ENCODE measurements around the gene SIRPG. TPM values are rescaled to one million over a fixed set of nuclear protein-coding genes. Genes with fewer than 3 reads are reported as not detected.
A peak's percentile ranks its signal among the peaks of the same experiment; 100 is the strongest.

The SIRPG gene
- total and polyA plus RNA-seq, 2 donors, result 26.0 to 51.0 TPM

DNA sequence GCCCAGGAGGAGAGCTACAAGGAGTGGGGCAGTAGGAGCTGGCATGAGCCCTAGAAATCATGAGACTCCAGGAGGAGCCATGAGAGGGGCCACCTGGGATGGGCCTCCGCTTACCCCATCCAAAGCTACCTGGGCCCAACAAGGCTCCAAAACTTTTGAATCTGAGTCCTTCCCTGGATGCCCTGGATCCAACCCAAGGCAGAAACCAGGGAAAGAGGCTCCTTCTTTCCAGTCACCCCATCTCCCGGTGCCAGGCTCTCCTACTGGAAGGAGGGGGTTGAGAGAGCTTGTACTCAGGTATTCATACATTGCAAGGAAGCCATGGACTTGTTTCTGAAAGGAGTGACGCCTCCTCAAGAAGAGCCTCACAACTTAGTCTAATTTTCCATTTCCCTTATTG lies 7.8 kb upstream of the SIRPG start:
- no peaks in the 10 kb centered on the region for H3K9me3 ChIP-seq (ENCODE audit: control insufficient read depth in 2 of 2, insufficient read depth in 1 of 2, low read length in 1 of 2)
- WGBS, result 90% methylated on average over 3 of the region's 3 CpGs

DNA sequence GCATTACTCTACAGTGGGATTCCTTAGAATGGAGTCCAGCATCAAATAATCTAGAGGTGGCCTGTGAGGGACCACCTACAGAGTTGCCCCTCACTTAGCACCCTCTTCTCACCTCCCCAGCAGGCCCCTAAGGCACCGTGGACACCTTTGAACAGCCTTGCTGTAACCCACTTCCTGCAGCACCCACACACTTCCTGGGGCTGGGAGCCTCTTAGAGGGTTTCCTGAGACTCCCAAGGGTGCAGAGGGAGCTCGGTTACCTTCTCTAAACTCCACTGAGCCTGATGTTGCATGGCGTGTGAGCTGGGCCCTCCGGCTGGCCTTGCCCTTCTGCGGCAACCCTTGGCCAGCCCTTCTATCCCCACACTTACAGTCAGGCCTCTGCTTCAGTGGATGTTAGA lies 7.3 kb upstream of the SIRPG start:
- Histone ChIP-seq H3K4me3 (ENCODE audit: low read length in 2 of 2) (no peak overlapping the region), H3K27me3 (ENCODE audit: control insufficient read depth in 2 of 2, insufficient read depth in 1 of 2, low read length in 1 of 2) (no peaks in the 10 kb centered on the region), H3K27ac (ENCODE audit: low read depth in 1 of 2, low read length in 1 of 2) (peak overlapping the region; percentile 43 to 82), H3K36me3 (ENCODE audit: control insufficient read depth in 2 of 2, insufficient read depth in 2 of 2, low read length in 1 of 2) (no peaks in the 10 kb centered on the region), H3K9me3 (ENCODE audit: control insufficient read depth in 2 of 2, insufficient read depth in 1 of 2, low read length in 1 of 2) (no peaks in the 10 kb centered on the region), H3K4me1 (ENCODE audit: control insufficient read depth in 2 of 2, insufficient read depth in 2 of 2, low read length in 2 of 2) (peaks cover 20 to 49% of the 10 kb centered on the region in 2 donors)
- DNase-seq (ENCODE audit: low read depth in 6 of 9, low spot score in 9 of 9), result peak; percentile 23 to 81 (median 54)
- 18% methylated on average over 5 of the region's 5 CpGs for WGBS

More for the DNA sequence above, 7.8 kb upstream of the SIRPG start:
- Histone ChIP-seq H3K36me3 (ENCODE audit: control insufficient read depth in 2 of 2, insufficient read depth in 2 of 2, low read length in 1 of 2) (no peaks in the 10 kb centered on the region), H3K27me3 (ENCODE audit: control insufficient read depth in 2 of 2, insufficient read depth in 1 of 2, low read length in 1 of 2) (no peaks in the 10 kb centered on the region), H3K4me3 (ENCODE audit: low read length in 2 of 2) (no peak overlapping the region), H3K27ac (ENCODE audit: low read depth in 1 of 2, low read length in 1 of 2) (peak overlapping the region; percentile 43 to 82), H3K4me1 (ENCODE audit: control insufficient read depth in 2 of 2, insufficient read depth in 2 of 2, low read length in 2 of 2) (peaks cover 20 to 49% of the 10 kb centered on the region in 2 donors)
- no peak for DNase-seq (ENCODE audit: low read depth in 6 of 9, low spot score in 9 of 9)

DNA sequence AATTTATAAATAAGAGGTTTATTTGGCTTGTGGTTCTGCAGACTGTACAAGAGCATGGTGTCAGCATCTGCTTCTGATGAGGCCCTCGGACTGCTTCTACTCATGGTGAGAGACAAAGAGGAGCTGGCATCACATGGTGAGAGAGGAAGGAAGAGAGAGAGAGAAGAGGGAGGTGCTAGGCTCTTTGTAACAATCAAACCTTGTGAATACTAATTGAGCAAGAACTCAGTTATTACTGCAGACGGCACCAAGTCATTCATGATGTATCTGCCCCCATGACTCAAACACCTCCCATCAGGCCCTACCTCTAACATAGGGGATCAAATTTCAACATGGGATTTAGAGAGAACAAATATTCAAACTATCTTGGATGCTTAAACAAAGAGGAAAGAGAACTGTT lies 6.3 kb upstream of the SIRPG start:
- 71% methylated on average over 2 of the region's 2 CpGs for WGBS

DNA sequence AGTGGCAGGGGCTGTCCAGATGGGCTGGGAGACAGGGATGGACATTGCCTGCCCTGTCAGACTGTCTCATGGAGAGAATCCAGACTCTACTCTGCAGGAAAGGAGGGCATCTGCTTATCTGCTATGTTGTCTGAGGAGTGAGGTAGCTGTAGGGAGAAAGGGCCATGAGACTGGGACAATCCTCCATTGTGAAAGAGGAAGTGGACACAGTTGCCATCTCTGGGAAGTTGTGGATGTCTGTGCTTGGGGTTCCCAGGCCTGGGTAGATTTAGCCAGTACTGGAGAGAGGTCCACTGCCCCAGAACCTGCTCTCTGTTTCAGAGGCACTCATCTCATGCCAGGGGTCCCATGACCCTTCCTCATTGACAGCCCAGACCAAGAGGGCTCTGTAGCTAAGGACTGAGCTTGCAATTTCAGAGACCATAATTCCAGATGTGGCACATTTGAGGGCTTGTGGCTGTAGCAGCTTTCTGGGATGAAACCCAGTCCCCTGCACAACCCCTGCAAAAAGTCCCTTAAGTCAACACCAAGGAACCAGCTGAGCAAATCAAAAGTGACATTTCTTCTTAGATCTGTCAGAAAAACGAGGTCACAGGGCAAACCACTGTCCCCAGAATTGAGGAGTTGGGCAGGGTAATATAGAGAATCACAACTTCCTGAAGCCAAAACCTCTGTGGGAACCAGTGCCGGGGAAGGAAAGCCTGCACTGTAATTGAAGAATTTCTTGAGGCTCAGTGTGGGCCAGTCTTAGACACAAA lies 4.1 kb upstream of the SIRPG start:
- Histone ChIP-seq H3K4me3 (ENCODE audit: low read length in 2 of 2) (no peak overlapping the region), H3K4me1 (ENCODE audit: control insufficient read depth in 2 of 2, insufficient read depth in 2 of 2, low read length in 2 of 2) (peaks cover 20 to 60% of the 10 kb centered on the region in 2 donors), H3K9me3 (ENCODE audit: control insufficient read depth in 2 of 2, insufficient read depth in 1 of 2, low read length in 1 of 2) (no peaks in the 10 kb centered on the region), H3K27me3 (ENCODE audit: control insufficient read depth in 2 of 2, insufficient read depth in 1 of 2, low read length in 1 of 2) (no peaks in the 10 kb centered on the region), H3K27ac (ENCODE audit: low read depth in 1 of 2, low read length in 1 of 2) (peak overlapping the region in 1 of 2 donors; percentile 84), H3K36me3 (ENCODE audit: control insufficient read depth in 2 of 2, insufficient read depth in 2 of 2, low read length in 1 of 2) (no peaks in the 10 kb centered on the region)
- 11% methylated on average over 2 of the region's 2 CpGs for WGBS
- no peak for DNase-seq (ENCODE audit: low read depth in 6 of 9, low spot score in 9 of 9)

More for the DNA sequence above, 6.3 kb upstream of the SIRPG start:
- Histone ChIP-seq H3K27me3 (ENCODE audit: control insufficient read depth in 2 of 2, insufficient read depth in 1 of 2, low read length in 1 of 2) (no peaks in the 10 kb centered on the region), H3K9me3 (ENCODE audit: control insufficient read depth in 2 of 2, insufficient read depth in 1 of 2, low read length in 1 of 2) (no peaks in the 10 kb centered on the region), H3K27ac (ENCODE audit: low read depth in 1 of 2, low read length in 1 of 2) (peak overlapping the region; percentile 62 to 82), H3K4me3 (ENCODE audit: low read length in 2 of 2) (no peak overlapping the region), H3K4me1 (ENCODE audit: control insufficient read depth in 2 of 2, insufficient read depth in 2 of 2, low read length in 2 of 2) (peaks cover 20 to 52% of the 10 kb centered on the region in 2 donors), H3K36me3 (ENCODE audit: control insufficient read depth in 2 of 2, insufficient read depth in 2 of 2, low read length in 1 of 2) (no peaks in the 10 kb centered on the region)
- no peak for DNase-seq (ENCODE audit: low read depth in 6 of 9, low spot score in 9 of 9)

DNA sequence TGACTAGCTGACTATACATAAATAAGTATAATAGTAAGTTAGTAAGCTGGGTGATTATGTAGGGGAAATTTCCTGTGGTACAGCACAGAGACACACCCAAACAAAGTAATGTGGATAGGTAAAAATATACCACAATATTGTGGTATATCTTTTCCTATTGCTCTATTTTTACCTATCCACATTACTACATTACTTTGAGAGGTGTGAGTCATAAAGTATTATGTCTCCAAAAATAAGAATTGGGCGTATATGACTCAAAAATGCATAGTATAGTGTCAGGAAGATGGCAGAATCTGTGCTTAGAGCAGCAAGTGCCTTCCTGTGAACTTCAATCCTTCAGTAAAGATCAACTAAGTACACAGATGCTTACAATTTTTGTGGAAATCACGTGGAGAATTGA lies 2.7 kb upstream of the SIRPG start:
- H3K9me3 ChIP-seq (ENCODE audit: control insufficient read depth in 2 of 2, insufficient read depth in 1 of 2, low read length in 1 of 2), result no peaks in the 10 kb centered on the region
- H3K27ac ChIP-seq (ENCODE audit: low read depth in 1 of 2, low read length in 1 of 2), result no peak overlapping the region
- whole genome bisulfite sequencing, result 59% methylated on average over 2 of the region's 2 CpGs
- H3K4me1 ChIP-seq (ENCODE audit: control insufficient read depth in 2 of 2, insufficient read depth in 2 of 2, low read length in 2 of 2), result peaks cover 17 to 48% of the 10 kb centered on the region in 2 donors
- H3K4me3 ChIP-seq (ENCODE audit: low read length in 2 of 2), result no peak overlapping the region
- no peaks in the 10 kb centered on the region for H3K36me3 ChIP-seq (ENCODE audit: control insufficient read depth in 2 of 2, insufficient read depth in 2 of 2, low read length in 1 of 2)
- DNase-seq (ENCODE audit: low read depth in 6 of 9, low spot score in 9 of 9), result no peak
- H3K27me3 ChIP-seq (ENCODE audit: control insufficient read depth in 2 of 2, insufficient read depth in 1 of 2, low read length in 1 of 2), result no peaks in the 10 kb centered on the region

DNA sequence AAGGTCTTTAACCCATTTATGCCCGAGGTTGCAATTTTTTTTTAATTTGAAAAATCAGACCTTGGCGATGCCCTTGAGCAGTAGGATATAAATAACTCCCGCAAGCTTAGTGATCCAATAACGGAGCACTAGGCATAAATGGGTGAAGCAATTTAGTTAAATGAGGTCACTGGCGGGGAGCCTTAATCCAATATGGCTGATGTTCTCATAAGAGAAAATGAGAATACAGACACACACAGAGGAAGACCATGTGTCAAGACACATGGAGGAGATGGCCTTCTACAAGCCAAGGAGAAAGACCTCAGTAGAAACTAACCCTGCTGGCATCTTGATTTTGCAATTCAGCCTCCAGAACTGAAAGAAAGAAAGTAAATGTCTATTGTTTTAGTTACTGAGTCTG lies 735 bp downstream of the SIRPG start:
- H3K9me3 ChIP-seq (ENCODE audit: control insufficient read depth in 2 of 2, insufficient read depth in 1 of 2, low read length in 1 of 2), result peaks cover 1 to 2% of the 10 kb centered on the region in 2 donors
- H3K4me3 ChIP-seq (ENCODE audit: low read length in 2 of 2), result peak overlapping the region; percentile 43 to 48
- no peaks in the 10 kb centered on the region for H3K27me3 ChIP-seq (ENCODE audit: control insufficient read depth in 2 of 2, insufficient read depth in 1 of 2, low read length in 1 of 2)
- no peaks in the 10 kb centered on the region for H3K36me3 ChIP-seq (ENCODE audit: control insufficient read depth in 2 of 2, insufficient read depth in 2 of 2, low read length in 1 of 2)
- DNase-seq (ENCODE audit: low read depth in 6 of 9, low spot score in 9 of 9), result no peak
- H3K27ac ChIP-seq (ENCODE audit: low read depth in 1 of 2, low read length in 1 of 2), result peak overlapping the region; percentile 87 to 94
- 92% methylated on average over 5 of the region's 5 CpGs for WGBS
- H3K4me1 ChIP-seq (ENCODE audit: control insufficient read depth in 2 of 2, insufficient read depth in 2 of 2, low read length in 2 of 2), result peaks cover 9 to 26% of the 10 kb centered on the region in 2 donors

DNA sequence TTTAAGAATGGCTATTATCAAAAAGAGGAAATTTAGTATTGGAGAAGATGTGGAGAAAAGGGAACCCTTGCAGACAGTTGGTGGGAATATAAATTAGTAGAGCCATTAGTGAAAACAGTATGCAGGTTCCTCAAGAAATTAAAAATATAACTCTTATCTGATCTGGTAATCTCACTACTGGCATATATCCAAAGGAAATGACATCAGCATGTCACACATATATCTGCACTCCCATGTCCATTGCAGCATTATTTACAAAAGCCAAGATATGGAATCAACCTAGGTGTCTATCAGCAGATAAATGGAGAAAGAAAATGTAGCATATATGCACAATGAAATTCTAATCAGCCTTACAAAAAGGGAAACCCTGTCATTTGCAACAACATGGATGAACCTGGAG lies 2.6 kb downstream of the SIRPG start:
- H3K4me1 ChIP-seq (ENCODE audit: control insufficient read depth in 2 of 2, insufficient read depth in 2 of 2, low read length in 2 of 2), result peaks cover 0 to 23% of the 10 kb centered on the region in 2 donors
- H3K4me3 ChIP-seq (ENCODE audit: low read length in 2 of 2), result peak overlapping the region in 1 of 2 donors; percentile 23
- no peak overlapping the region for H3K27ac ChIP-seq (ENCODE audit: low read depth in 1 of 2, low read length in 1 of 2)
- no peaks in the 10 kb centered on the region for H3K36me3 ChIP-seq (ENCODE audit: control insufficient read depth in 2 of 2, insufficient read depth in 2 of 2, low read length in 1 of 2)
- DNase-seq (ENCODE audit: low read depth in 6 of 9, low spot score in 9 of 9), result no peak
- no peaks in the 10 kb centered on the region for H3K27me3 ChIP-seq (ENCODE audit: control insufficient read depth in 2 of 2, insufficient read depth in 1 of 2, low read length in 1 of 2)
- peaks cover 1 to 2% of the 10 kb centered on the region in 2 donors for H3K9me3 ChIP-seq (ENCODE audit: control insufficient read depth in 2 of 2, insufficient read depth in 1 of 2, low read length in 1 of 2)

DNA sequence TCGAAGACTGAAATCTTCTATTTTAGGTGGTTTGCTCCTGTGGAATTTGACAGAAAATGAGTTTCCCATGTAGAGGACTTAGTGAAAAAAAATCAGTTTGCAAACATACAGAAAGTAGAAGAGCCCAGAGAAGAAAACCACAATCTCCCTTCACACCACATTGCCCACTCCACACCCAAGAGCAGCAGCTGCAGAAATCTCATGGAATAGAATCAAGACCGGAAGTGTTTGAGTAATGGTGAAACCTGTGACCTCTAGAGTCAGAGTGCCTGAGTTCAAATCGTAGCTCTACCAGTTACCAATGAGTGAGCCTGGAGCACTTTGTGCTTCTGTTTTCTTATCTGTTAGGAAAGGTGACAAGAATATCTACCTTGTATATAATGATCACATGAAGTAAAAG lies 4.6 kb downstream of the SIRPG start:
- WGBS, result 81% methylated on average over 3 of the region's 3 CpGs
- no peak for DNase-seq (ENCODE audit: low read depth in 6 of 9, low spot score in 9 of 9)
- peaks cover 0 to 14% of the 10 kb centered on the region in 2 donors for H3K4me1 ChIP-seq (ENCODE audit: control insufficient read depth in 2 of 2, insufficient read depth in 2 of 2, low read length in 2 of 2)
- peaks cover 1 to 2% of the 10 kb centered on the region in 2 donors for H3K9me3 ChIP-seq (ENCODE audit: control insufficient read depth in 2 of 2, insufficient read depth in 1 of 2, low read length in 1 of 2)
- H3K36me3 ChIP-seq (ENCODE audit: control insufficient read depth in 2 of 2, insufficient read depth in 2 of 2, low read length in 1 of 2), result no peaks in the 10 kb centered on the region
- H3K27me3 ChIP-seq (ENCODE audit: control insufficient read depth in 2 of 2, insufficient read depth in 1 of 2, low read length in 1 of 2), result no peaks in the 10 kb centered on the region
- no peak overlapping the region for H3K4me3 ChIP-seq (ENCODE audit: low read length in 2 of 2)
- no peak overlapping the region for H3K27ac ChIP-seq (ENCODE audit: low read depth in 1 of 2, low read length in 1 of 2)

DNA sequence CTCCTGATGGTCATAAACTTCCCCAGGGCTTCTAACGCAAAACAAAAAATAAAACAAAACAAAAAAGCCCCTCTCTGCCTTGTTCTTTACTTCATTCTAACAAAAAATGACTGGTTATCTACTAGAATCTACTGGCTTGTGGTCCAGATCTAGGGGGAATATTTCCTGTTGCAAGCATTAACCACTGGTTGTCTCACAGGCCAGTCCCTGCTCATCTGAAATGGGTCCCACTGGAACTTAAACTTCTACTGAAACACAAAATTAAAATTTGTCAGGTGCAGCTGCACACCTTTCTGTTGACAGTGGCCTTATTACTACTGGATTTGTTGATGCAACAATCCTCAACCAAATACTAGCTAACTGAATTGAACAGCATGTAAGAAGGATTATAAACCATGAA lies 5.5 kb downstream of the SIRPG start:
- peaks cover 1 to 2% of the 10 kb centered on the region in 2 donors for H3K9me3 ChIP-seq (ENCODE audit: control insufficient read depth in 2 of 2, insufficient read depth in 1 of 2, low read length in 1 of 2)
- no peak for DNase-seq (ENCODE audit: low read depth in 6 of 9, low spot score in 9 of 9)
- no peaks in the 10 kb centered on the region for H3K27me3 ChIP-seq (ENCODE audit: control insufficient read depth in 2 of 2, insufficient read depth in 1 of 2, low read length in 1 of 2)
- no peak overlapping the region for H3K27ac ChIP-seq (ENCODE audit: low read depth in 1 of 2, low read length in 1 of 2)
- no peaks in the 10 kb centered on the region for H3K36me3 ChIP-seq (ENCODE audit: control insufficient read depth in 2 of 2, insufficient read depth in 2 of 2, low read length in 1 of 2)
- WGBS, result 50% methylated on average over 1 of the region's 1 CpG
- H3K4me3 ChIP-seq (ENCODE audit: low read length in 2 of 2), result no peak overlapping the region
- peaks cover 0 to 7% of the 10 kb centered on the region in 2 donors for H3K4me1 ChIP-seq (ENCODE audit: control insufficient read depth in 2 of 2, insufficient read depth in 2 of 2, low read length in 2 of 2)
